Karpas-422 (cell line): ENCODE data around the gene NFYC. TPM values are rescaled to one million over a fixed set of nuclear protein-coding genes. Genes with fewer than 3 reads are reported as not detected.
A peak's percentile ranks its signal among the peaks of the same experiment; 100 is the strongest.

Experiments
- DNase-seq: peaks from one replicate; pipeline ENCODE4 v3.0.0-alpha.2; 2015
- H2AFZ ChIP-seq: fragments of 200-600 bp; sonication (generic); 2 replicates; pipeline ENCODE4 v1.6.1; 2014; ENCODE audit warnings: antibody characterized with exemption, low read length, mixed read lengths
- H3K27ac ChIP-seq: fragments of 200-600 bp; sonication (generic); 2 replicates; pipeline ENCODE4 v1.5.1; 2014; ENCODE audit warnings: mild to moderate bottlenecking, low read length, moderate library complexity
- H3K27me3 ChIP-seq: fragments of 200-600 bp; sonication (generic); 2 replicates; pipeline ENCODE4 v1.6.1; 2014; ENCODE audit warnings: low read length, mixed read lengths
- H3K36me3 ChIP-seq: fragments of 200-600 bp; sonication (generic); 2 replicates; pipeline ENCODE4 v1.6.1; 2014; ENCODE audit warnings: low read length, mixed read lengths; ENCODE audit not compliant: insufficient read depth
- H3K4me1 ChIP-seq: fragments of 200-600 bp; sonication (generic); 2 replicates; pipeline ENCODE4 v1.6.1; 2014; ENCODE audit warnings: mild to moderate bottlenecking, low read length, mixed read lengths
- H3K4me2 ChIP-seq: fragments of 200-600 bp; sonication (generic); 2 replicates; pipeline ENCODE4 v1.6.1; 2014; ENCODE audit warnings: low read length, low read depth, mild to moderate bottlenecking; ENCODE audit not compliant: poor library complexity, severe bottlenecking
- H3K4me3 ChIP-seq: fragments of 200-600 bp; sonication (generic); 2 replicates; pipeline ENCODE4 v1.5.1; 2014; ENCODE audit warnings: mild to moderate bottlenecking, antibody characterized with exemption, low read length, mixed read lengths
- H3K79me2 ChIP-seq: fragments of 200-600 bp; sonication (generic); 2 replicates; pipeline ENCODE4 v1.6.1; 2014; ENCODE audit warnings: mild to moderate bottlenecking, low read length, mixed read lengths
- H3K9ac ChIP-seq: fragments of 200-600 bp; sonication (generic); 2 replicates; pipeline ENCODE4 v1.6.0; 2014; ENCODE audit warnings: low read length
- H3K9me2 ChIP-seq: fragments of 200-600 bp; sonication (generic), shearing (Covaris generic); replicated peaks from 2 replicates; pipeline ENCODE4 v1.6.0; 2014; ENCODE audit warnings: mild to moderate bottlenecking, low read length, moderate library complexity; ENCODE audit not compliant: insufficient read depth
- H3K9me3 ChIP-seq: fragments of 300-700, 200-600 bp; sonication (generic); 2 replicates; pipeline ENCODE4 v1.6.1; 2014; ENCODE audit warnings: low read length, mixed read lengths
- H4K20me1 ChIP-seq: fragments of 200-600 bp; sonication (generic); 2 replicates; pipeline ENCODE4 v1.6.1; 2014; ENCODE audit warnings: mild to moderate bottlenecking, antibody characterized with exemption, low read length, low read depth; ENCODE audit not compliant: insufficient read depth
- total RNA-seq: library from RNA; depleted of rRNA; stranded (reverse); fragments of >200 nt; shearing (Covaris generic); gene quantifications from 2 replicates; pipeline ENCODE4 v1.2.3, GENCODE V29; 2014; ENCODE audit warnings: low replicate concordance

The NFYC gene
- total RNA-seq, 1 experiment from 2014 or later, result 62.6 TPM

GRCh38 chr1:40773748-40774265, 82.3 kb downstream of the NFYC start:
- H3K27me3 ChIP-seq, result no peaks in the 10 kb centered on the region
- peak overlapping the region; percentile 62 for H3K27ac ChIP-seq
- peaks cover 43% of the 10 kb centered on the region for H3K36me3 ChIP-seq
- no peaks in the 10 kb centered on the region; the same call in 1 of the 2 replicates for H3K9me3 ChIP-seq
- DNase-seq, result no peak
- no peak overlapping the region for H3K9ac ChIP-seq
- no peaks in the 10 kb centered on the region for H4K20me1 ChIP-seq
- H3K4me2 ChIP-seq, result no peak overlapping the region
- H3K4me1 ChIP-seq, result peaks cover 35% of the 10 kb centered on the region
- H3K4me3 ChIP-seq, result no peak overlapping the region
- no peaks in the 10 kb centered on the region for H3K9me2 ChIP-seq
- H3K79me2 ChIP-seq, result no peaks in the 10 kb centered on the region
- no peak overlapping the region for H2AFZ ChIP-seq

GRCh38 chr1:40774266-40774998, 82.9 kb downstream of the NFYC start:
- Histone ChIP-seq H3K27me3 (no peaks in the 10 kb centered on the region), H2AFZ (no peak overlapping the region), H3K27ac (peak overlapping the region; percentile 62; the same call in 1 of the 2 replicates), H3K9ac (no peak overlapping the region), H3K36me3 (peaks cover 37% of the 10 kb centered on the region), H3K4me3 (no peak overlapping the region), H3K9me2 (no peaks in the 10 kb centered on the region), H4K20me1 (no peaks in the 10 kb centered on the region), H3K9me3 (no peaks in the 10 kb centered on the region; the same call in 1 of the 2 replicates), H3K4me1 (peaks cover 32% of the 10 kb centered on the region), H3K4me2 (no peak overlapping the region), H3K79me2 (no peaks in the 10 kb centered on the region)
- peak; percentile 80 for DNase-seq

- H3K27ac ChIP-seq, result peak overlapping the region; percentile 37; the same call in 1 of the 2 replicates
- H3K9me2 ChIP-seq, result no peaks in the 10 kb centered on the region
- H3K79me2 ChIP-seq, result no peaks in the 10 kb centered on the region
- no peak overlapping the region for H3K4me2 ChIP-seq
- H3K9me3 ChIP-seq, result no peaks in the 10 kb centered on the region; the same call in 1 of the 2 replicates
- DNase-seq, result no peak
- H3K9ac ChIP-seq, result no peak overlapping the region
- H2AFZ ChIP-seq, result no peak overlapping the region
- peaks cover 20% of the 10 kb centered on the region for H3K4me1 ChIP-seq
- no peaks in the 10 kb centered on the region for H4K20me1 ChIP-seq
- H3K4me3 ChIP-seq, result no peak overlapping the region
- no peaks in the 10 kb centered on the region for H3K27me3 ChIP-seq
- H3K36me3 ChIP-seq, result peaks cover 24% of the 10 kb centered on the region
Observed at GRCh38 chr1:40776236-40777072, 85.0 kb downstream of the NFYC start.

- DNase-seq, result peak; percentile 55
- peak overlapping the region; percentile 37; the same call in 1 of the 2 replicates for H3K27ac ChIP-seq
- H3K36me3 ChIP-seq, result peaks cover 24% of the 10 kb centered on the region
- no peak overlapping the region for H3K4me2 ChIP-seq
- H3K4me1 ChIP-seq, result peaks cover 25% of the 10 kb centered on the region
- no peaks in the 10 kb centered on the region for H3K27me3 ChIP-seq
- H3K9me3 ChIP-seq, result no peaks in the 10 kb centered on the region; the same call in 1 of the 2 replicates
- no peaks in the 10 kb centered on the region for H4K20me1 ChIP-seq
- no peak overlapping the region for H3K4me3 ChIP-seq
- no peaks in the 10 kb centered on the region for H3K9me2 ChIP-seq
- no peak overlapping the region for H2AFZ ChIP-seq
- no peak overlapping the region for H3K9ac ChIP-seq
- no peaks in the 10 kb centered on the region for H3K79me2 ChIP-seq
Observed at GRCh38 chr1:40777224-40777970, 85.9 kb downstream of the NFYC start.

- Histone ChIP-seq H3K79me2 (peaks cover 6% of the 10 kb centered on the region), H3K36me3 (peaks cover 15% of the 10 kb centered on the region), H3K4me2 (no peak overlapping the region), H3K9me3 (no peaks in the 10 kb centered on the region; the same call in 1 of the 2 replicates), H3K9ac (no peak overlapping the region), H2AFZ (no peak overlapping the region), H4K20me1 (no peaks in the 10 kb centered on the region), H3K9me2 (no peaks in the 10 kb centered on the region), H3K4me1 (peaks cover 33% of the 10 kb centered on the region), H3K27ac (peak overlapping the region; percentile 76; the same call in 1 of the 2 replicates), H3K27me3 (no peaks in the 10 kb centered on the region), H3K4me3 (no peak overlapping the region)
- no peak for DNase-seq
Observed at GRCh38 chr1:40780678-40781607, 89.4 kb downstream of the NFYC start.

GRCh38 chr1:40781608-40781971, 90.1 kb downstream of the NFYC start:
- Histone ChIP-seq H3K79me2 (peaks cover 10% of the 10 kb centered on the region), H3K36me3 (peaks cover 8% of the 10 kb centered on the region), H3K9me2 (no peaks in the 10 kb centered on the region), H3K4me1 (peaks cover 33% of the 10 kb centered on the region), H3K4me2 (no peak overlapping the region), H3K27me3 (no peaks in the 10 kb centered on the region), H3K9me3 (no peaks in the 10 kb centered on the region), H3K4me3 (no peak overlapping the region), H3K27ac (peak overlapping the region; percentile 76; the same call in 1 of the 2 replicates), H3K9ac (no peak overlapping the region), H2AFZ (no peak overlapping the region), H4K20me1 (no peaks in the 10 kb centered on the region)
- DNase-seq, result no peak

- no peak for DNase-seq
- Histone ChIP-seq H3K79me2 (peaks cover 11% of the 10 kb centered on the region), H2AFZ (no peak overlapping the region), H3K9me2 (no peaks in the 10 kb centered on the region), H3K4me1 (peaks cover 33% of the 10 kb centered on the region), H3K9ac (peak overlapping the region; percentile 78), H3K36me3 (peaks cover 1% of the 10 kb centered on the region; the same call in 1 of the 2 replicates), H4K20me1 (no peaks in the 10 kb centered on the region), H3K27me3 (no peaks in the 10 kb centered on the region), H3K4me2 (peak overlapping the region; percentile 66), H3K27ac (peak overlapping the region; percentile 76), H3K9me3 (no peaks in the 10 kb centered on the region), H3K4me3 (peak overlapping the region; percentile 64)
Observed at GRCh38 chr1:40782371-40782956, 91.0 kb downstream of the NFYC start.
